ENCODE measurements around the gene RALGAPA2.

Gene RALGAPA2

GRCh38 chr20:20407891-20408805, 304.3 kb downstream of the RALGAPA2 start:
- no peak overlapping the region for H3K9ac ChIP-seq (ENCODE audit: insufficient read length, low read depth)
- no peak for DNase-seq (ENCODE audit: low read depth, low spot score)
- no peaks in the 10 kb centered on the region for H3K9me3 ChIP-seq (ENCODE audit: insufficient read depth, low read length)
- peaks cover 5% of the 10 kb centered on the region for H3K4me1 ChIP-seq (ENCODE audit: insufficient read depth, insufficient read length)
- TF ChIP-seq SUZ12 (IDR thresholded peaks at IDR 0.05; ENCODE audit: extremely low read depth, insufficient read depth, insufficient read length), result no peak
- no peak for TF ChIP-seq YY1 (IDR thresholded peaks at IDR 0.05; ENCODE audit: insufficient read depth, insufficient read length)
- TF ChIP-seq ZNF274 (IDR thresholded peaks at IDR 0.05; ENCODE audit: low read depth, low read length), result no peak
- H3K4me3 ChIP-seq (ENCODE audit: insufficient read length, low read depth), result no peak overlapping the region
- no peaks in the 10 kb centered on the region for H3K27me3 ChIP-seq (ENCODE audit: insufficient read depth, insufficient read length)
- H3K36me3 ChIP-seq (ENCODE audit: insufficient read depth, insufficient read length, low read length), result no peaks in the 10 kb centered on the region

- no peak overlapping the region for H3K4me3 ChIP-seq (ENCODE audit: insufficient read length, low read depth)
- H3K4me1 ChIP-seq (ENCODE audit: insufficient read depth, insufficient read length), result peaks cover 2% of the 10 kb centered on the region
- TF ChIP-seq ZNF274 (IDR thresholded peaks at IDR 0.05; ENCODE audit: low read depth, low read length) (no peak), SUZ12 (IDR thresholded peaks at IDR 0.05; ENCODE audit: extremely low read depth, insufficient read depth, insufficient read length) (no peak), YY1 (IDR thresholded peaks at IDR 0.05; ENCODE audit: insufficient read depth, insufficient read length) (no peak)
- H3K27me3 ChIP-seq (ENCODE audit: insufficient read depth, insufficient read length), result no peaks in the 10 kb centered on the region
- H3K36me3 ChIP-seq (ENCODE audit: insufficient read depth, insufficient read length, low read length), result no peaks in the 10 kb centered on the region
- H3K9ac ChIP-seq (ENCODE audit: insufficient read length, low read depth), result no peak overlapping the region
- no peak for DNase-seq (ENCODE audit: low read depth, low spot score)
- no peaks in the 10 kb centered on the region for H3K9me3 ChIP-seq (ENCODE audit: insufficient read depth, low read length)
These were observed 306.1 kb downstream of the RALGAPA2 start for GRCh38 chr20:20406306-20406705.

GRCh38 chr20:20405623-20406022, 306.8 kb downstream of the RALGAPA2 start:
- Histone ChIP-seq H3K9me3 (ENCODE audit: insufficient read depth, low read length) (no peaks in the 10 kb centered on the region), H3K4me3 (ENCODE audit: insufficient read length, low read depth) (no peak overlapping the region), H3K36me3 (ENCODE audit: insufficient read depth, insufficient read length, low read length) (no peaks in the 10 kb centered on the region), H3K27me3 (ENCODE audit: insufficient read depth, insufficient read length) (no peaks in the 10 kb centered on the region), H3K4me1 (ENCODE audit: insufficient read depth, insufficient read length) (peaks cover 2% of the 10 kb centered on the region), H3K9ac (ENCODE audit: insufficient read length, low read depth) (no peak overlapping the region)
- TF ChIP-seq SUZ12 (IDR thresholded peaks at IDR 0.05; ENCODE audit: extremely low read depth, insufficient read depth, insufficient read length) (no peak), YY1 (IDR thresholded peaks at IDR 0.05; ENCODE audit: insufficient read depth, insufficient read length) (no peak), ZNF274 (IDR thresholded peaks at IDR 0.05; ENCODE audit: low read depth, low read length) (no peak)
- DNase-seq (ENCODE audit: low read depth, low spot score), result no peak

DNA sequence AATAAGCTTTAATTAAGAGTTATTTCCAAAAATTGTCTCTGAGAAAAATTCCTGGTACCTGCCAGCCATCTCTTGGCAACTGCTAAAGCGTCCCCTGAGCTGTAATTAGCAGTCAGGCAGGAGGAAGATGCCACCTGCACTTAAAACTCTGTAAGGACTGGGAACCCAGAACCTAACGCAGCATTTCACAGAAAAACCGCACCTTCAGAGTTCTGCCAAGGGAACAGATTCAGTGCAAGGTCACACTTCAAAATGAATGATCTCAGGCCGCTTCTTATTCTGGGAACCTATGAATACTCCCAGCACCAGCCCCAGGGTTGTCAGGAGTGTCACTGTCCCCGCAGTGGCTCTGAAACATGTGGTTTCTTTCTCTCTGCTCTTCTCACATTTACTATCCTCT, 307.8 kb downstream of the RALGAPA2 start:
- Histone ChIP-seq H3K36me3 (ENCODE audit: insufficient read depth, insufficient read length, low read length) (no peaks in the 10 kb centered on the region), H3K9ac (ENCODE audit: insufficient read length, low read depth) (no peak overlapping the region), H3K4me3 (ENCODE audit: insufficient read length, low read depth) (no peak overlapping the region), H3K9me3 (ENCODE audit: insufficient read depth, low read length) (no peaks in the 10 kb centered on the region), H3K4me1 (ENCODE audit: insufficient read depth, insufficient read length) (peaks cover 2% of the 10 kb centered on the region), H3K27me3 (ENCODE audit: insufficient read depth, insufficient read length) (no peaks in the 10 kb centered on the region)
- TF ChIP-seq YY1 (IDR thresholded peaks at IDR 0.05; ENCODE audit: insufficient read depth, insufficient read length), result no peak
- DNase-seq (ENCODE audit: low read depth, low spot score), result no peak

GRCh38 chr20:20401991-20402390, 310.5 kb downstream of the RALGAPA2 start:
- TF ChIP-seq ZNF274 (IDR thresholded peaks at IDR 0.05; ENCODE audit: low read depth, low read length), result no peak
- TF ChIP-seq SUZ12 (IDR thresholded peaks at IDR 0.05; ENCODE audit: extremely low read depth, insufficient read depth, insufficient read length), result no peak
- TF ChIP-seq YY1 (IDR thresholded peaks at IDR 0.05; ENCODE audit: insufficient read depth, insufficient read length), result no peak
- no peaks in the 10 kb centered on the region for H3K27me3 ChIP-seq (ENCODE audit: insufficient read depth, insufficient read length)
- no peak overlapping the region for H3K9ac ChIP-seq (ENCODE audit: insufficient read length, low read depth)
- no peaks in the 10 kb centered on the region for H3K36me3 ChIP-seq (ENCODE audit: insufficient read depth, insufficient read length, low read length)
- no peak overlapping the region for H3K4me3 ChIP-seq (ENCODE audit: insufficient read length, low read depth)
- H3K4me1 ChIP-seq (ENCODE audit: insufficient read depth, insufficient read length), result peaks cover 2% of the 10 kb centered on the region
- DNase-seq (ENCODE audit: low read depth, low spot score), result no peak
- H3K9me3 ChIP-seq (ENCODE audit: insufficient read depth, low read length), result no peaks in the 10 kb centered on the region

DNA sequence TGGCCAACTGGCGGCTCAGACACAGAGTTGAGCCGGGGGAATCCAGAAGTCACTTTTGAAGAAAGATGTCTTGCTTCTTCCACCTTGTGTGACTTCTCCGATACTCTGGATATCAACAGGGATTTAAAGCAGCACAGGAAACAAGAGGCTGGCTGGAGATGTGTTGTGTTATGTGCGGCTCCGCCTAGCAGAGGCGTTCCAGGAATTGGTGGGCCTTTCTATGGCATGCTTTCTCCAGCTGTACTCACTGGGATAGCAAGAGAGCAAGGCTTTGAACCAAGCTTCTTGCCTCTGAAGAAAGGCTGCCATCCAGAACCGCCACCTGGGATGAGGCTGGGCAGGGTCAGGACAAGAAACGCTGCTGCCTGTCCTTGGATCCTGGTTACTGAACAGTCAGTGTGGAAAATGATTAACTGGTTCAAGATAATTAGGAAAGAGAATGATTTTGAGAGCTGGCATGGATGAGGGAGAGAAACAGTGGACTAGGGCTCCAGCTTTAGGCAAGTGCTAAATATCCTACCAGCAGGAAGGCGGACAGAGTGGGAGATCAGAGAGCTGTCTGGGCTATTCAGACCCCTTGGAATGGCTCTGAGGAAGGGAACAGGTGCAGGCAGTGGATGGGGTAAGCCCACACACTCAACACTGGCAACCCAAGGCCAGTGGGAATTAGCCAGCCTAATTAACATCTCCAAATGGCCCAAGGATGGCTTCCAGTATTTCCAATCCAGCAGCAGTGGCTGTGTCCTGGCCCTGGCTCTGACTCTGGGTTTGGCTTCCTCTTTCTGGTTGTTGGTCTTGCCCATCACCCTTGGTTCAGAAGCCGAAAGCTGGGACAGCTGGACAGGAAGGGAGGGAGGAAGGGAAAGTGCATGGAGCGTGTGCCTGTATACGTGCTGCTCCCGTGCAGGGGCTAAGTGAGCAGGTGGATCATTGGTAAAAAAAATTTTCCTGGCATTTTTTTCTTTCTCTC, 312.6 kb downstream of the RALGAPA2 start:
- TF ChIP-seq YY1 (IDR thresholded peaks at IDR 0.05; ENCODE audit: insufficient read depth, insufficient read length) (no peak), ZNF274 (IDR thresholded peaks at IDR 0.05; ENCODE audit: low read depth, low read length) (no peak), SUZ12 (IDR thresholded peaks at IDR 0.05; ENCODE audit: extremely low read depth, insufficient read depth, insufficient read length) (no peak)
- peaks cover 4% of the 10 kb centered on the region for H3K4me1 ChIP-seq (ENCODE audit: insufficient read depth, insufficient read length)
- no peak overlapping the region for H3K9ac ChIP-seq (ENCODE audit: insufficient read length, low read depth)
- H3K4me3 ChIP-seq (ENCODE audit: insufficient read length, low read depth), result no peak overlapping the region
- DNase-seq (ENCODE audit: low read depth, low spot score), result no peak
- H3K36me3 ChIP-seq (ENCODE audit: insufficient read depth, insufficient read length, low read length), result no peaks in the 10 kb centered on the region
- no peaks in the 10 kb centered on the region for H3K9me3 ChIP-seq (ENCODE audit: insufficient read depth, low read length)
- no peaks in the 10 kb centered on the region for H3K27me3 ChIP-seq (ENCODE audit: insufficient read depth, insufficient read length)

DNA sequence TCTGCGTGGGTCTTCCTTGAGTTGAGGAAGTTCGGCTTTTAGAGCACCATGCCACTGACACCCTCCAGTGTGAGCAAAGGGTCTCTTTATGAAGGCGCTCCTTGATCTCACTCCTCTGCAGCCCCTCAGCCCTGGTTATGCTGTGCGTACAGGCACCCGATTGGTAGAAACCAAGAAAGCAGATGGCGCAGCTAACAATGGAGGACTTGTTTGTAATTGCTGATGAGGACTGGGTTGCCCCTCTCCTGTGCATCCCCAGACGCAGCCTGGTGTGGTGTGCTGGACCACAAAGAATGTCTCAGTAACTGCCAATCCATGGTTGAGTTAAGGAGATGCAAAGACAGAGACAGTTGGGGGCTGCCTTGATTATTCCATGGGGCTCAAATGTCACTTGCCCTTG, 314.3 kb downstream of the RALGAPA2 start:
- H3K4me1 ChIP-seq (ENCODE audit: insufficient read depth, insufficient read length), result peaks cover 4% of the 10 kb centered on the region
- DNase-seq (ENCODE audit: low read depth, low spot score), result no peak
- H3K9ac ChIP-seq (ENCODE audit: insufficient read length, low read depth), result no peak overlapping the region
- H3K4me3 ChIP-seq (ENCODE audit: insufficient read length, low read depth), result no peak overlapping the region
- TF ChIP-seq ZNF274 (IDR thresholded peaks at IDR 0.05; ENCODE audit: low read depth, low read length), result no peak
- no peak for TF ChIP-seq YY1 (IDR thresholded peaks at IDR 0.05; ENCODE audit: insufficient read depth, insufficient read length)
- no peak for TF ChIP-seq SUZ12 (IDR thresholded peaks at IDR 0.05; ENCODE audit: extremely low read depth, insufficient read depth, insufficient read length)
- H3K27me3 ChIP-seq (ENCODE audit: insufficient read depth, insufficient read length), result no peaks in the 10 kb centered on the region
- H3K36me3 ChIP-seq (ENCODE audit: insufficient read depth, insufficient read length, low read length), result no peaks in the 10 kb centered on the region
- no peaks in the 10 kb centered on the region for H3K9me3 ChIP-seq (ENCODE audit: insufficient read depth, low read length)

All from NT2/D1 (cell line).